HG03442 (cell line): ENCODE results near the gene CTSG.
"Not testable (repeated sequence)": the region's sequence is repeated elsewhere in the genome, so short reads cannot be mapped to it uniquely, and the experiment has no call there.

ENCODE experiments used
- ATAC-seq: cut with Tn5 transposase; IDR thresholded peaks from one replicate; pipeline ENCODE4 v1.9.1; 2021; ENCODE audit warnings: mild to moderate bottlenecking, moderate library complexity; ENCODE audit not compliant: unreplicated experiment

The CTSG gene, protein sequence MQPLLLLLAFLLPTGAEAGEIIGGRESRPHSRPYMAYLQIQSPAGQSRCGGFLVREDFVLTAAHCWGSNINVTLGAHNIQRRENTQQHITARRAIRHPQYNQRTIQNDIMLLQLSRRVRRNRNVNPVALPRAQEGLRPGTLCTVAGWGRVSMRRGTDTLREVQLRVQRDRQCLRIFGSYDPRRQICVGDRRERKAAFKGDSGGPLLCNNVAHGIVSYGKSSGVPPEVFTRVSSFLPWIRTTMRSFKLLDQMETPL

DNA sequence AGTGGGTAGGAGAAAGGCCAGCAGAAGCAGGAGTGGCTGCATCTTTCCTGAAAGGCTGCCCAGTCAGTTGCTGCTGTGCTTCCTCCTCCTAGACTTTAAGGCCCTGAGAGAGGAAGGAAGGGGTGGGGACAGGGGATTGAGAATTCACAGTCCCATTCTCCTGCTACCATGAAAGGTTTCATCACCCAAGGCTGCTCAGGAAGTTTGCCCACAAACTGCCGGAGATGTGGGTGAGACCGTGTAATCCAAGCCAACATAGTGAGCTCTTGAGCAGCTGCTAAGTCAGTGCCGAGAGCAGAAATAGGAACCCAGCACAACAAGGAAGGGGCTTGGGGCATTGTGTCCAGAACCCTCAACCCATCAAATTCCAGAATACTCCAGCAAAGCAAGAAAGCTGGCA lies at the start of gene CTSG:
TSS of gene CTSG (minus strand) at position 69 of the 400 bp plus-strand sequence. CDS start at position 42, 27 bp downstream.
- ATAC-seq = no peak

- no peak for ATAC-seq
Observed at GRCh38 chr14:24613747-24614146, 37.7 kb upstream of the CTSG start.

GRCh38 chr14:24613241-24613640 lies 37.2 kb upstream of the CTSG start:
- no peak for ATAC-seq

GRCh38 chr14:24612196-24612595 lies 36.1 kb upstream of the CTSG start:
- ATAC-seq = no peak

- no peak for ATAC-seq
Observed at GRCh38 chr14:24609655-24610344, 33.8 kb upstream of the CTSG start, which contains the start of gene GZMH. Gene GZMH, minus strand, starts transcription at chr14:24609685. Its CDS starts 72 bp downstream, at chr14:24609613.

DNA sequence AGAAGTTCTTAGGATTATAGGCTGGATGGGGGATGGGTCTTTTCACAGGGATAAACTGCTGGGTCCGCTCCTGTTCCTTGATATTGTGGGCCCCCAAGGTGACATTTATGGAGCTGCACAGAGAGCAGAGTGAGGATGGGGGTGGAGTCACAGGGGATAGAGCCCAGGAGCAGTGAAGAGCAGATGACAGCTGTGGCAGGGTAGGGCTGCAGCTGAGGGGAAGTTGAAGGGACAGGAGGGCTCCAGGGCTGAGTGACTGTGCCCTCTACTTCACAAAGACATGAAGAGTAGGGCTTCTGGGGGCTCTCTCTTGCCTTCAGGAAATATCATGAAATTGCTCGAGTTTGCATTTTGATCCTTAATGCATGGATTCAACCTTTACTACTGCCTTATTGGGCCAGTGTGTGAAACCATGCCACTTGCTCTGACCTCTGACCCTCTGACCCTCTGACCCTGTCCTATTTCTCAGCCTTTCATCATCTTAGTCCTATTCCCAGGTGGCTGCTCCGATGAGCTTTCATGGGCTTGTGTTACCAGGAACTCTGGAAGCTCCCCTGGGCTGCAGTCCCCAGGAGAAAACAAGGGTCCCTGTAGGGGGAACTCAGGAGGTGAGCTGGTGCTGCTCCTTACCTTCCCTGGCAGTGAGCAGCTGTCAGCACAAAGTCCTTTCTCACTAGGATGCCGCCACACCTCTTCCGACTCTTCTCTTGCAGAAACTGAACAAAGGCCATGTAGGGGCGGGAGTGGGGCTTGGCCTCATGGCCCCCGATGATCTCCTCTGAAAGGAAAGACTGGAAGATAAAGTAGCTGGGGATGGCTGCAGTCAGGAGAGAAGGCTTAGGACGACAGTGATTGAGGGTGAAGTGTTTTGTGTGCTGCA lies 31.8 kb upstream of the CTSG start:
- ATAC-seq = no peak

DNA sequence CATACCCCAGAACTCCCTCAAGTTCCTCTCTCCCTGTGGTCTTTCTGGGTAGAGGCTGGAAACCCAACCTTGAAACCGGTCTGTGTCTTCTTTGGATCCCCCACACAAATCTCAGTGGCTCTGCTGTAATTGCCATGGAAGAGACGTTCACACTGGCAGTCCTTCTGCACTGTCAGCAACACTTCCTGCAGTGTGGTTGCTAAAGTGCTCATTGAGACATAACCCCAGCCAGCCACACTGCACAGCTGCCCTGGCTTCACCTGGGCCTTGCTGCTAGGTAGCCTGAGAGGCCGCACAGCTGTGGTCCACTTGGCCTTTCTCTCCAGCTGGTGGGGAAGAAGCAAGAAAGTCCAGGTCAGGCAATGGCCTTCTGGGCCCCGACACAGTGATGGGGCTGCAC lies 31.0 kb upstream of the CTSG start:
- ATAC-seq = no peak

DNA sequence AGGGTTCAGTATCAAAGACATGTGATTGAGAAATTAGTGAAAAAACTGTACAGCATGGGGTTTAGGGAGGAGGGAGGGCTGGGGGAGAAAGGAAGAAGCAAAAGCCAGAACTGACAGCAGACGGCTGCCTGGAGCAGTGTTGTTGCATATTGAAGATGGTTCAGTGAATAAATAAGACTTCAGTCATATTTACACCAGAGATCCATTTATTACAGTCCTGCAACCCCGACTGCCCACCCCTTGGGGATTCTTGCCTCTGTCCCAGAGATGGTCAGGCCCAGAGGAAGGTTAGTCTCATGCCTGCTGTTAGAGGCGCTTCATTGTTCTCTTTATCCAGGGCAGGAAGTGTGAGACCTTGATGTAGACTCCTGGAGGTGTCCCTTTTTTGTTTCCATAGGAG lies 30.2 kb upstream of the CTSG start:
- no peak for ATAC-seq

GRCh38 chr14:24605435-24606190 lies 29.6 kb upstream of the CTSG start:
- ATAC-seq = peak; percentile 92

DNA sequence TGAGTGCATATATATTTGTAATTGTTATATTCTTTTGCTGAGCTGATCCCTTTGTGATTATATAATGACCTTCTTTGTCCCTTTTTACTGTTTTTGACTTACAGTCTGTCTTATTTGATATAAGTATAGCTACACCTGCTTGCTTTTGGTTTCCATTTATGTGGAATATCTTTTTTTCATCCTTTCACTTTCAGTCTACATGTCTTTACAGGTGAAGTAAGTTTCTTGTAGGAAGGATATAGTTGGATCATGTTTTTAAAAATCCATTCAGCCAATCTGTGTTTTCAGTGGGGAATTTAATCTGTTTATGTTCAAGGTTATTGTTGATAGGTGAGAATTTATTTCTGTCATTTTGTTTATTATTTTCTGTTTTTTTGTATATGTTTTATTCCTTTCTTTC lies 21.4 kb upstream of the CTSG start:
- ATAC-seq = no peak

GRCh38 chr14:24595073-24595808 lies 19.2 kb upstream of the CTSG start:
- ATAC-seq = no peak

DNA sequence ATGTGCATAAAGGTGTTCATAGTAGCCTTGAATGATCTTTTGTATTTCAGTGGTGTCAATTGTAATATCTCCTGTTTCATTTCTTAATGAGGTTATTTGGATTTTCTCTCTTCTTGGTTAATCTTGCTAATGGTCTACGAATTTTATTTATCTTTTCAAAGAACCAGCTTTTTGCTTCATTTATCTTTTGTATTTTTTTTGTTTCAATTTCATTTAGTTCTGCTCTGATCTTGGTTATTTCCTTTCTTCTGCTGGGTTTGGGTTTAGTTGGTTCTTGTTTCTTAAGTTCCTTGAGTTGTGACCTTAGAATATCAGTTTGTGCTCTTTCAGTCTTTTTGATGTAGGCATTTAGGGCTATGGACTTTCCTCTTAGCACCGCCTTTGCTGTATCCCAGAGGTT lies 15.0 kb upstream of the CTSG start:
- not testable (repeated sequence) for ATAC-seq

- ATAC-seq = not testable (repeated sequence)
Observed at GRCh38 chr14:24584402-24584801, 8.4 kb upstream of the CTSG start.

GRCh38 chr14:24578558-24578957 lies 2.5 kb upstream of the CTSG start:
- ATAC-seq = no peak

- ATAC-seq = no peak
Observed at GRCh38 chr14:24576771-24577170, 721 bp upstream of the CTSG start.

DNA sequence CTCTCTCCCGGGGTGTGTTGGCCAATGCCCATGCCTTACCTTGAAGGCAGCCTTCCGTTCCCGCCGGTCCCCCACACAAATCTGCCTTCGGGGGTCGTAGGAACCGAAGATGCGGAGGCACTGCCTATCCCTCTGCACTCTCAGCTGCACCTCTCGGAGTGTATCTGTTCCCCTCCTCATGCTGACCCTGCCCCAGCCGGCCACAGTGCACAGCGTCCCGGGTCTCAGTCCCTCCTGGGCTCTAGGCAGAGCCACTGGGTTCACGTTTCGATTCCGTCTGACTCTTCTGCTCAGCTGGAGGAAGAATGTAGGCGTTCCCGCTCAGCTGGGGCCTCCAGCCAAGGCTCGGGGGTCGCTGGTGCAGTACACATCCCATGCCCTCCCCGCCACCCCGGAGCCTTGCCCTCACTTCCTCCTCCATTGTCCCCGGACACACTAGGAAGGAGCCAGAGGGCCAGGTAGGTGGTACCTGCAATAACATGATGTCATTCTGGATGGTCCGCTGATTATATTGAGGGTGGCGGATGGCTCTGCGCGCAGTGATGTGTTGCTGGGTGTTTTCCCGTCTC lies 1.8 kb downstream of the CTSG start:
- ATAC-seq = no peak

DNA sequence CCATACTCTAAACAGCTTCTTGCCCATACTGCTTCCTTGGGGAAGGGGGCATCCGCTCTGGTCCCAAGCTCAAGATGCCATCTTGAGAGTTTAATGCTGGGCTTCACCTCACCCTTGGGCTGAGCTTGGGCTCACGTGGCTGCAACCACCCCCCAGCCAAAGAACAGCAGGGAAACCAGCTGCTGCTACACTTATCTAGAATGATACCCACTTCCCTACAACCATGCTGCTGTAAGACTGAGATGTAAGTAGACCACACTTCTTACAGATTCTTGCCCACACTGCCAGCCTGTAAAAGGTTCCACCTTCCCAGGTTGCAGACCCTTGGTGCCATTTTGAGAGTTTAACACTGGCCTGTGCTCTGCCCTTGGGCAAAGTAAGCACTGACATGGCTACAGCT lies 9.7 kb downstream of the CTSG start:
- ATAC-seq = no peak

GRCh38 chr14:24565766-24566165 lies 10.3 kb downstream of the CTSG start:
- ATAC-seq = no peak

GRCh38 chr14:24563505-24563904 lies 12.5 kb downstream of the CTSG start:
- no peak for ATAC-seq

DNA sequence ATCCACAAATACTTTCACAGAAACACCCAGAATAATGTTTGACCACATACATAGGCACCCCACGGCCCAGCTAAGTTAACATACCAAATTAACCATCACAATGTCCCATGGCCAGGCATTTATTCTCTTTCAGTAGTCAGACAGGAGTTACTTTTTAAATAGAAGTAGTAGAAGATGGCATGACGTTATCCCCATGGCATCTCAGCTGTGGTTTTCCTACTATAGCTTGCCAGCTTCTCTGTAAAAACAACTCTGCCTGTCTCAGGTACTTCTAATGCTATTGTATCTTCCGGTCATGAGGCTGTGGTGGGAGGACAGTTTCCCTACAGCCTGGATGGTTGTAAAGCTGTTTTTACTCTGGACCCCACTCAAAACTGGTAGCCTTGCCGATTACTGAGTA lies 19.3 kb downstream of the CTSG start:
- no peak for ATAC-seq
